Endometrial microvascular endothelial cells (primary cell): ENCODE data around the gene SRR. TPM values are rescaled to one million over a fixed set of nuclear protein-coding genes. Genes with fewer than 3 reads are reported as not detected.
"Not testable (repeated sequence)": the region's sequence is repeated elsewhere in the genome, so short reads cannot be mapped to it uniquely, and the experiment has no call there.

Experiments
- in situ Hi-C: cut with HindIII; loops from 2 replicates; pipeline ENCODE4 v1.10.0; 2017; ENCODE audit warnings: low sequenced_read_pairs, low pct_unique_long_range_greater_than_20kb; ENCODE audit errors: inconsistent ontology term
- total RNA-seq: library from RNA; depleted of rRNA; stranded (reverse); fragments of >200 nt; gene quantifications from one replicate; pipeline ENCODE4 v1.2.3, GENCODE V29; 2015; ENCODE audit errors: inconsistent ontology term

SRR gene
- 23.3 TPM for total RNA-seq

GRCh38 chr17:2303204-2304188 lies at the start of gene SRR, which contains the start of gene SMG6:
TSS of gene SRR (plus strand) at chr17:2303950. CDS start at chr17:2315561, 11,611 bp downstream.
TSS of gene SMG6 (minus strand) at chr17:2303785. CDS start at chr17:2303720, 65 bp downstream.
- in situ Hi-C loops = no loop called here

DNA sequence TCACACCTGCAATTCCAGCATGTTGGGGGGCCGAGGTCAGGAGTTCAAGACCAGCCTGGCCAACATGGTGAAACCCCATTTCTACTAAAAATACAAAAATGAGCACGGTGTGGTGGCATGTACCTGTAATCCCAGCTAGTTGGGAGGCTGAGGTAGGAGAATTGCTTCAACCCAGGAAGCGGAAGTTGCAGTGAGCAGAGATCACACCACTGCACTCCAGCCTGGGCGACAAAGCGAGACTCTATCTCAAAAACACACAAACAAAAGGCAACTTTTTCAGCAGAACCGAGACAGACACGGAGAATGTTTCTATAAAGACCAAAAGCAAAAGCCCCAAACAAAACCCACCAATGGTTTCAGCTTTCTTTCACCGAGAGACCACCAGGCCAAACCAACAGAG lies 44.9 kb upstream of the SRR start:
- in situ Hi-C loops = not testable (repeated sequence)

DNA sequence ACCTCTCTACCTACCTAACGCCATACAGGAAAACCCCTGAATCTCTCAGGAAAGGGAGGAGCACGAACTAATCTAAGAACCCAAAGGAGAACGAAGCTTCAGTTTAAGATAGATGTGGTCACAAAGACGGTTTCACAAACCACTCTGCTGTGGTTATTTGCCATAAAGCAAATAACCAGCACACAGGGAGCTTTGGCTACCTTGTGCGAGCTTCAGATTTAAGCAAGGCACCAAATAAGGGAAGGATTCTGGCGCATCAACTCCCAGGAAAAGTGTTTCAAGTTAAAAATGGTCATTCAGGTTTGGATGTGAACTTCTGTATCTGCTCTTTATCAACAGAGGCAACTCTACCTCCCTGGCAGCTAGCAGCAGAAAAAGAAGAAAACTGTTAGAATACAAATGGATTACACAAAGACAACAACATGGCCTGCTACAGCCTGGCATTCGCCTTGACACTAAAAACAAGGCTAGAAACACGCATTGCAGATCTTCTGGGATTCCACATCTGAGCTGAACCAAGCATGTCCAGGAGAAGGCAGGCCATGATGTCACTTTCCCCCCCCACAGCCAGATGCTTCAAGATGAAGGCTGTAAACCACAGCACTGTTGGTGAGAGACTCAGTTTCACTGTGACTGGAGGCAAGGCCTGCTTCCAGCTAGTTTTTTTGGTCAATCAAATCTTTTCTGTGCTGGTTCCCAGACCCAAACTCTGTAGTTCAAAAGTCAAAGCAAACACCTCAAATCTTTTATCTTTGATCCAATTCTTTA lies 43.8 kb upstream of the SRR start:
- in situ Hi-C loops = no loop called here

DNA sequence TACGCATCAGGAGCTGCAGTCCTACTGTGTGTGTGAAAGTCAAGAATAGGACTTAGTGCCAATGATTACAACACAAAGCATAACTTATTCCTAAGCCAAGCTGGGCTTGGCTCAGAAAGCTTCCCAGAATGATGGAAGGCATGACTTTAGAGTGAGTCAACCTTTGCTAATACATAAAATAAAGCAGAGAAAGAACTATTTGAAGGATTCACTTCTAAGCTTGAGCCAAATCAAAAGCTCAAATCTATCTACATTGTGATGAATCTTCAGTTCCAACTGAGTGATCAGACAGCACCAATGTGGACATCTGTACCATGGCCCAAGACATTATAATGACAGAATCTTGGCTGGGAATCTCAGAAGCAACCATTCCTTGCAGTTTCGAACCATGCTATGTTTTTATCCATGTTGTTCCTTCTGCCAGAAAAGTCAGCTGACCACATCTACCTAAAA lies 41.6 kb upstream of the SRR start:
- in situ Hi-C loops = no loop called here

DNA sequence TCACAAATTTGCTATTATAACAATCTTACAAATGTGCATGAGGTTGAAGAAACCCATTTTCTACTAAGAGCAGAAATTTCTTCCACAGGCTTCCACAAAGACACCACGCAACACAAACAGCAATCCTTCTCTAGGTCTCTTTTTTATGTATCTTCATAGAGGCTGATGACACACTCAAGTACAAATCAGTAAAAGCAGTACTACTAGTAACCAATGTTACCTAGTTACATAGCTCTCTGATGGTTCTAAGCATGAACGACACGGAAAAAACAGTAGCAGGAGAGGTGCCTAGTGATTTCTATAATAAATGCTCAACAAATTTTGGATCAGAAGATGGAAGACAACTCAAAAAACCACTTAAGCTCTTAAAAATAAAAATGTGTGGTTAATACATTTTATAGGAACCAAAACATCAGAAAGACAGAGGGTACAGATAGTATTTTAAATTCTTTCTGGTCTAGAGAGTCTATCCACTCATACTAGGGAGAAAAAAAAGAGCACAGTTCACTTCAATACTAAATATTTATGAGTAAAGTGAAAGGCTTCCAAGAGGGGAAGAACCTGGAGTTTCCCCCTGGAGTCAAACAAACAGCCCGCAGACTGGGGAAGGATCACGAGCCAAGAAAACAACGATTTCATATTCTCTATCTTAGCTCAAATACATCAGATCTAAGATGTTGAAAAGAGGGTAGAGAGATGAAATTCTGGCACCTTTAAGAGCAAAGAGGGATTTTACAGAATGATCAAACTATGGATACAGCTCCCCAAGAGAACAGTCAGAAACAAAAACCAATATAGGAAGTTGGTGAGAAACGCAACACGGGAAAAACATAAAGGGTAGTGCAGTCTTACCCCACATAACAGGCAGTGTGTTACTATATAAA lies 40.3 kb upstream of the SRR start:
- in situ Hi-C loops = no loop called here

DNA sequence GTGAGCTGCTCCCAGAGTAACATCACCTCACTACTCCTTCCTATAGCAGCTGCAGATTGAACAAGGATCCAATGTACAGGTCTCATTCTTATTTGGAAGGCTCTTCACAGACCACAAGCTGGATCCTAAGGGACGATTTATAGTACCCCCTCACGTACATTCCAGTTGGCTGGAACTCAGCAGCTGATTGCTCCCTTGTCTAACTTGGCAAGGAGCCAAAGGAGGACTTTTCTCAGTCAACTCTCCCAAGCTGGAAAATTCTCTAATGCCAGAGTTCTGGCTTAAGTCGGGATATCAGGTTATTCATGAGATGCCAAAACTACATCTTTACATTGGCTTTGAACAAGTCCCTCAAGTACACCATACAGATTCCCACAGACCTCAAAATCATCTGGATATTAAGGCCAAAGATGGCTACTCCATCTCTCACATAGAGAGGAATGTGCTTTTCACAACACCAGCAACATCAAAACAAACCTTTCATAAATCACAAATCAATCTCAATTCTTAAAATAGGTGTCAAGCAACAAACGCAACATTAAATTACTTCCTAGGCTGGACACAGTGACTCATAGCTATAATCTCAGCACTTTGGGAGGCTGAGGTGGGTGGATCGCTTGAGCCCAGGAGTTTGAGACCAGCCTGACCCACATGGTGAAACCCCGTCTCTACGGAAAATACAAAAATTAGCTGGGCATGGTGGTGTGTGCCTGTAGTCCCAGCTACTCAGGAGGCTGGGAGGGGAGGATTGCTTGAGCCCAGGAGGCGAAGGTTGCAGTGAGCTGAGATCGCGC lies 39.5 kb upstream of the SRR start:
- in situ Hi-C loops = no loop called here

- in situ Hi-C loops = not testable (repeated sequence)
Measured at GRCh38 chr17:2265166-2265565, 38.6 kb upstream of the SRR start.

DNA sequence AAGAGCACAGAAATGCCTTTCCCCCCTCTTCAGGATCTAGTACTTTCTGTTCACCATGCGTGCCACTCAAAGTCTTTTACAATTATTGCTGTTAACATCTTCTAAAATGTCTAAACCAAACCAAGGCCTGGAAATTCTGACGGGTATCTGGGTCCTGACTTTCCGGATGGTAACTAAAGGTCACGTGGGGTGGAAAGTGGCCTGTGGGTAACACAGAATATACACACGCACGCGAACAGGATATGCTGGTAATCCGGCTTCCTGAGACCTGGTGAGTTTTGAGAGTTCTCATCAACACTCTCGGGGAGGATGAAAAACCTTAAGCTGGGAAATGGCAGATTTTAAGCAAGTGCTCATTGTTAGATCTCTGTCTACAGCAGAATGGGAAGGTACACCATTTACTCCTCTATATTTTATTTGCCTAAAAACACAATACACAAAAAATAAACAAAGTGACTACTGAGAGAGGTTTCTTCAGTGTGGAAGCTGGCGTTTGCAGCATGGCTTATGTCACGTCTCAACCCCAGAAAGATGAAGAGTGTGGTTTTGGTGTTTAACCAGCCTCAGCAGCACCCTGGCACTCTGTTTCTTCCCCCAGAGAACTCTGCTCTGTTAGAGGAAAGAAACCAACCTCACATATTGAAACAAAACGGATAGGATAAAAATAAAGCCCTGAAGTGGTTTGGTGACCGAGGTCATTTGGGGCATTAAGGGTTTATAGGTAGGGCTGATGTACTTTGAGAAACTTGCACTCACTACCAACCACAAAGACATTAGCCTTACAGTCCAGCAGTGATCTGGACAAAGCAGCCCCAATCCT lies 37.5 kb upstream of the SRR start:
- in situ Hi-C loops = no loop called here

GRCh38 chr17:2266865-2267228 lies 36.9 kb upstream of the SRR start:
- in situ Hi-C loops = no loop called here

DNA sequence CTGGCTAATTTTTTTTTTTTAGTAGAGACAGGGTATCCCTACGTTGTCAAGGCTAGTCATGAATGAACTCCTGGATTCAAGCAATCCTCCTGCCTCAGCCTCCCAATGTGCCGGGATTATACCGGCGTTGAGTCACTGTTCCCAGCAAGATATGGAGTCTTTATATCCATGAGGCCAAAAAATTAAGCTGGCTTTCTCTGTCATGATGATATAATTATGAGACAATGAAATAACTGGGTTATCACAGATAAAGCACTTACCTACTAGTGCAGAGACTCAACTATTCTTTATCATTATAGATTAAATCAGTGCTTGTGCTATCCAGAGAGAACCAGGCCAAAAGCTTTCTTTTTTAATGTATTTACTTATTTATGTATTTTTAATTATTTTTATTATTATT lies 36.4 kb upstream of the SRR start:
- in situ Hi-C loops = no loop called here

GRCh38 chr17:2271985-2272702 lies 31.6 kb upstream of the SRR start:
- in situ Hi-C loops = no loop called here

- in situ Hi-C loops = no loop called here
Measured at GRCh38 chr17:2274414-2274813, 29.3 kb upstream of the SRR start.

- in situ Hi-C loops = no loop called here
Measured at GRCh38 chr17:2275722-2276121, 28.0 kb upstream of the SRR start.

DNA sequence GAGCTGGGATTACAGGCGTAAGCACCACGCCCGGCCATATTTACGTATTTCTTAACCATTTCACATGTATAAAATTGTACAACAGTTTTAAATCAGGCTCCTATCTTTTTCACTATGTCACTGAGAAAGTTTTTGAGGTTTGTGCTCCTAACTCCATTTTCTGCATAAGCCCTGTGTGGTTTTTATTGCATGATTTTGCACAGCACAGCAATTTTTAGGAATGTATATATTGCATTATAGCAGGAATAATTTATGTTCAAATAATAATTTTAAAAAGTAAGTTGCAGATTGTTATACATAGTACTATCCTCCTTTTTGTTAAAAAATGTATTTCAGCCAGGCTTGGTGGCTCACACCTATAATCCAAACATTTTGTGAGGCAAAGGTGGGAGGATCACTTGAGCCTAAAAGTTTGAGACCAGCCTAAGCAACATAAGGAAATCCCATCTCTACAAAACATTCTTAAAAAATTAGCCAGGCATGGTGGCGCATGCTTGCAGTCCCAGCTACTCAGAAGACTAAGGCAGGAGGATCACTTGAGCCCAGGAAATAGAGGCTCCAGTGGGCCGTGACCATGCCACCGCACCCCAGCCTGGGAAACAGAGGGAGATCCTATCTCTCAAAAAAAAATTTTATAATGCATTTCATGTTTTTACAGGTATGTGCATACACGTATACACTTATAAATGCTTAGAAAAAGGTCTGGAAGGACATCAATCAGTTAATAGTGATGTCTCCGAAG lies 26.1 kb upstream of the SRR start:
- in situ Hi-C loops = no loop called here

GRCh38 chr17:2279707-2280106 lies 24.0 kb upstream of the SRR start:
- in situ Hi-C loops = no loop called here

- in situ Hi-C loops = no loop called here
Measured at GRCh38 chr17:2282297-2282873, 21.4 kb upstream of the SRR start.
